GM18502 (cell line): Measurements from ENCODE around the gene CAMKMT.

Source experiments
- ATAC-seq: cut with Tn5 transposase; IDR thresholded peaks from one replicate; pipeline ENCODE4 v1.9.1; 2021; ENCODE audit warnings: mild to moderate bottlenecking; ENCODE audit not compliant: unreplicated experiment, poor library complexity

CAMKMT gene

DNA sequence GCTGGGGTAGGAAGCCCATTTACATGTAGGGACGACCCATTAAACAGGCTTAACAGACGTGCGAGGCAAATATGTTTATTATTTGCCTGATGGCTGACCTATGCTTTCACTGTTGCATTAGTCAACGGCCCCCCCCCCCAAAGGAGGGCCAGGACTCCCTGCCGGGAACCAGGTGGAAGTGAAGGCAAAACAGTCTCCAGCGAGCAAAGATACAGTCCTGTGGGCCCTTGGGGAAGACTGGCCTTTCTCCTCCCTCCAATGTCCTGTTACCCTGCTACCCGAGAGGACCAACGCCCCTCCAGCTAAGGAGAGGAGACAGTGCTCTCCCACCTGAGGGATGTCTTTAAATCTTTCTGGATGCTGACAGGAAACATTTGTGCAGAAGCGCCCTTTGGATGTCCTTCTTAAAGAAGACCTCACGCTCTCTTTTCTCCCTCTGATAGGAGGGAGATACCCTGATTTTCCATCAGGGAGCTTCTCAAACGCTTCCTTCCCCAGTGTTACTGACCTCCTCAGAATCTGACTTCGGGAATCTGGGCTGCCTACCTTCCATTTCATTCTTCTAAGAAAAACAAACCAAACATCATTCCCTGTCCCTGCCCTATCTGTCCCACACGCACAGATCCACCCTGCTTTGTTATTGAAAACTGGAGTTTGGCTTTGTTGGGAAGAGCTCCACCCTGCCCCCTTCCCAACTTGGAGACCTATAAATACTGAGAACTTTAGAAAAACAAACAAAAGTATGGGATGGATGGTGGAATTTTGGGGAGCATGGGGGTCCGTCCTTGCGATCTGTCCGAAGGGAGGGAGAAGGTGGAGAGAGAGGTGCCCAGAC lies 443.9 kb downstream of the CAMKMT start:
- ATAC-seq: no peak

DNA sequence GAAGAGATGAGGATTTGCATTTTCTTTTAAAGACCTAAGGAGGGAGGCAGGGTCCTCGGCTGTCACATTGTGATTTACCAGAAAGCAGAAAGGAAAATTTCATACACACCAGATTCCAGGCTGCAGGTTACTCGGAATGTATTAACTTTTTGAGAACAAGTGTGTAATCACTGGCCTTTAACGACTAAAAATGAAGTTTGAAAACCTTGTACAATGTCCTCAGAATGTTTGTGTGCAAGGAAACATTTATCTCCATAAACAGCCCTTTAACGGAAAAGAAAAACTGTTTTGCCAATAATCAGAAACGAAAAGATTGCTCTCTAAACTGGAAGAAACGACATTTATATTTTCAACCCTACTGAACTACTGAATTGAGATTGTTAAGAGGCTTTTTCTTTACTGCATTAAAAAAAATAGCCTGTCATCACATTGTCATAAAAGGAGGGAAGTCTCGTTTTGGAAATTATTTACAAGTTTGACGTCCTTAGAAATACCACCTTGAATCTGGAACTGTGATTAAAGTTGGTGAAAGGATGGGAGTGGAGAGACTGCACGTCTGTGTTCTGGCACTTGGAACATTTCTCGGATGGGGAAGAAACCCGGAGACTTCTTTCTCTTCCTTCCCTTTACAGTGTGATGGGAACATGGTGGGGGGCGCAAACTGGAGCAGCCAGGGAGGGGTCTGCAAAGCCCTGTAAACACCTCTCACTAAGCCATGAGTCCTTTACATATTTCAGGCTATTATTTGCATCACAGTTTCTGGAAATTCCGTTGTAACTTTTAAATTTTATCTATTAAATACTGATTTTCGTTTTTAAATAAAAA lies 445.7 kb downstream of the CAMKMT start:
- ATAC-seq: no peak

DNA sequence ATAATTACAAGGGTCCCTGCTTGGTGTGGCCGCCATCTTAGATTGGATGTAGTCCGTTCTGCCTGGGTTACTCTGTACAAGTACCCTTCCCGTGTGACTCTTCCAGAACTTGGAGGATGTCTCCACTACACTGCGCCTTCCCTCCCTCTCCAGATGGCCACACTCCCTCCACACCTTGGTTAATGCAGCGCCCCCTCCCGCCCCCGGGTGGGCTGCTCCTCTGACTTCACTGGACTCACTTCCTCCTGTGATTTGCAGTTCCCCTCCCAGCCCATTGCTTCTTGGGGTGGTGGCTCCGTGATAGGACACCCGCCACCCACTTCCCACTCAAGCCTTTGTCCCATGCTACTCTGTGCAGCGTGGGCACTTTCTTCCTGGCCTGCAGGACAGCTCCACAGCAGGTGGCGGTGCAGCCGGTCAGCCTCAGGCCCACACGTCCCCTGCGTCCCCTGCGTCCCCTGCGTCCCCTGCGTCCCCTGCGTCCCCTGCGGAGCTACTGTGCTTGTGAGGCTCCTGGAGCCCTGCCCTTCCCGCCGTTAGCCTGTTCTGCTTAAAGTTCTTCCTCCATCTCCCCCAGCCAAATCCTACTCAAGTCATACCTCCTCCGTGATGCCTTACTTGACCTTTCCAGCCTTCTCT lies 449.3 kb downstream of the CAMKMT start:
- no peak for ATAC-seq

DNA sequence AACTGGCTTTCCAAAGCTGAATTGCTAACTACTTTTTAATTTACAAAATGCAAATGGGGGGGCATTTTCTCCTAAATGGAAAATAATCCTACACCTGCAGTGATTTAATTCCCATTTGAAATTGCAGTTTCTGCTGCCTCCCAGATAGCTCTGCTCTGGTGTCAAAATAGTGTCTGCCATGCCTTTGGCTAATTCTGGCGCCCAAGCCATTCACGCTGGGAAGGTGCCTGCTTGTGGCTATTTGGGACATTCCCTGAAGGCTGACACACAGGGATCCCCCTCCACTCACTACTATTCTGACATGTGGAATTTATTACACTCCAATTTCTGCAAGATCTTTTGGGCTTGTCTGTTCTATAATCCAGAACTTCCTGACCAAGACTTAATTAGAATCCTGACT lies 451.4 kb downstream of the CAMKMT start:
- ATAC-seq: no peak

DNA sequence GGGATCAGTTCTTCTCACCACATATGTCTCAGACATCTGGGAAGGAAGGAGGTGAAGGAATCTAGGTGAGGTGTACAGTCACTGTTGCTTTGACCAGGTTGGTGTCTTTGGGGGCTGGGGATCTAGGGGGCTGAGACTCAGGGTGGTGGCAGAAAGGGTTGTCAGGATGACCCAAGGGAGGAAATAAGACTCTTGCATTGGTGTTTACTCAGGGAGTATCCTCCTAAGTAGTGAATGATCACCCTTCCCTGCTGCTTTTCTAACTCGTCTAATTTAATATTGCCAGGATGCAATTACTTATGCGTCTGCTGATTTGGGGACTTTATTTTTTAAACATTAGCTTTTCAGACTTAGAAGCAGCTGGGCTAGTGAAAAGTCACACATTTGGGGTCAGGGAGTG lies 451.9 kb downstream of the CAMKMT start:
- ATAC-seq: no peak

DNA sequence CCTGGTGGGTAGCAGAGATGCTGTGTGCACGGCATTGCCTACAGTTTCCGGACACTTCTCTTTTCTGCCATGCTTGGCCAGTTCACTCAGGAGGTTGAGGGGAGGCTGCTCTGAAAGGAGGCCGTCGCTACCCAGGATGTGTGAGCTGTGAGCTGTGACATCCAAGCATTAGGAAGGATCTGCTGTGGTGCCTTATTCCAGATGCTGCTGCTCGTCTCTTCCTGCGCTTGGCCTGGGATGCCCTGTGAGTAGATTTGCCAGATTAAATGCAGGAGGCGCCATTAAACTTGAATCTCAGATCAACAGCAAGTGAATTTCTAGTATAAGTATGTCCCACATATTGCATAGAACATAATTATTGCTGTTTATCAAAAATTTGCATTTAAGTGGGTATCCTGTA lies 455.5 kb downstream of the CAMKMT start:
- ATAC-seq: no peak

GRCh38 chr2:44817673-44818335 lies 456.1 kb downstream of the CAMKMT start:
- no peak for ATAC-seq

- no peak for ATAC-seq
Measured at GRCh38 chr2:44819061-44819460, 457.3 kb downstream of the CAMKMT start.

DNA sequence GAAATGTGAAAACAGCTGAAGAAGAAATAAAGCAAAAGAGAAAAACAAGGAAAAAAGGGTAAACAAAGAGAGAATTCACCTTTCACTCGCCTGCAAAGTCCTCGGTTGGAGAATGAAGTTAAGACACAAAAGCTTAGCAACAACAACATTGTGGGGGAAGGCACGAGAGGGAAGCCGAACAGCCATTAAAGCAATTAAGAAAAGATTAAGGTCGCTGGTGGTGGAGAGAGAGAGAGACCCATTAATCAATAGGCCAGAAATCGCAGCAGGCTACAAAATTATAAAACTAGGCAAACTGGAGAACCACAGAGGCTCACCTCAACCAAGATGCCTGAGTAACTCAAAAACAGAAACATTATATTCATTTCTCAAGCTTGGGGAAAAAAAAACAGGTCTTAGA lies 459.8 kb downstream of the CAMKMT start:
- ATAC-seq: no peak

GRCh38 chr2:44822174-44822573 lies 460.4 kb downstream of the CAMKMT start:
- ATAC-seq: no peak
